GM23338 (cell line): ENCODE data around the gene C6orf47.

Experiments
- CREB1 ChIP-seq: fragments of 250-450 bp; sonication (Bioruptor Pico); IDR thresholded peaks from 2 replicates; pipeline ENCODE4 v1.5.0; 2020; ENCODE audit warnings: low read depth, mild to moderate bottlenecking, moderate library complexity
- CTCF ChIP-seq, 2 experiments: fragments of 200-600 bp in 1 of 2; sonication (generic) in 1 of 2; conservative IDR thresholded peaks; 2 replicates each; pipeline versions ENCODE4 v1.5.1 to v1.6.1; 2016 to 2017; ENCODE audit warnings: antibody characterized with exemption in 2 of 2, low read depth in 2 of 2, mild to moderate bottlenecking in 2 of 2, moderate library complexity in 1 of 2
- EZH2 ChIP-seq: fragments of 200-600 bp; sonication (generic); IDR thresholded peaks from one replicate; pipeline ENCODE4 v1.8.0; 2017; ENCODE audit warnings: antibody characterized with exemption, mild to moderate bottlenecking, low read depth; ENCODE audit not compliant: unreplicated experiment
- EZH2phosphoT487 ChIP-seq: fragments of 200-600 bp; sonication (generic); IDR thresholded peaks from one replicate; pipeline ENCODE4 v1.8.1; 2018; ENCODE audit warnings: antibody characterized with exemption; ENCODE audit not compliant: unreplicated experiment
- JUNB ChIP-seq: IDR thresholded peaks from one replicate; pipeline ENCODE4 v1.6.1; 2016; ENCODE audit warnings: antibody characterized with exemption; ENCODE audit not compliant: unreplicated experiment
- POLR2AphosphoS5 ChIP-seq: IDR thresholded peaks from 2 replicates; pipeline ENCODE4 v1.6.1; 2016; ENCODE audit warnings: antibody characterized with exemption, low read depth

DNA sequence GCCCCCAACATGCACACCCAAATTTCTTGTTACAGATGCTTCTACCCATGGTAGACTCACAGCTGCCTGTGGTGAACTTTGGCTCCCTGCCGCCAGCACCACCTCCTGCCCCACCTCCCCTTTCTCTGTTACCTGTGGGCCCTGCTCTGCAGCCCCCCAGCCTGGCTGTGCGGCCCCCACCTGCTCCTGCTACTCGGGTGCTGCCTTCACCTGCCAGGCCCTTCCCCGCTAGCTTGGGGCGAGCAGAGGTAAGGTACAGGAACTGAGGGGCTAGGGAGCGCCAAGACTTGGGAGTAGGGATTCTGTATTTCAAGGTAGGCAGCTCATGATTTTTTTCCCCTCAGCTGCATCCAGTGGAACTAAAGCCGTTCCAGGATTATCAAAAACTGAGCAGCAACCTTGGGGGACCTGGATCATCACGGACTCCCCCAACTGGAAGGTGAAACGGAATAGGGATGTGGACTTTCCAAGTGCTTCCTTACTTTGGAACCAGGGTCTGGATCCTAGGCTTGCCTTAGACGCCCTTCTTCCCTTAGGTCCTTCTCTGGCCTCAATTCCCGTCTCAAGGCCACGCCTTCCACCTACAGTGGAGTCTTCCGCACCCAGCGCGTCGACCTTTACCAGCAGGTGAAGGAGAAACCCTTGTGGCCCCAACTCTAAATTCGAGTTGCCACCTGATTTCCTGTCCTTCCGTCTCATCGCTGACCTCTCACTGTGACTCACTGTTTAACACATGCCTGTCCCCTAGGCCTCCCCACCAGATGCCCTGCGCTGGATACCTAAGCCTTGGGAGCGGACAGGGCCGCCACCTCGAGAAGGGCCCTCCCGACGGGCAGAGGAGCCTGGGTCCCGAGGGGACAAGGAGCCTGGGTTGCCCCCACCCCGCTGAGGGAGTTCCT is 23.6 kb downstream of the C6orf47 start:
- TF ChIP-seq CTCF (conservative IDR thresholded peaks at IDR 0.05; ENCODE audit: low read depth in 2 of 2), result no peak
- no peak for TF ChIP-seq EZH2phosphoT487
- TF ChIP-seq POLR2AphosphoS5, result no peak; the same call in 1 of the 2 replicates
- TF ChIP-seq JUNB, result no peak
- TF ChIP-seq CREB1, result no peak
- no peak for TF ChIP-seq EZH2
